ENCODE measurements around the gene NKD2.

DNA sequence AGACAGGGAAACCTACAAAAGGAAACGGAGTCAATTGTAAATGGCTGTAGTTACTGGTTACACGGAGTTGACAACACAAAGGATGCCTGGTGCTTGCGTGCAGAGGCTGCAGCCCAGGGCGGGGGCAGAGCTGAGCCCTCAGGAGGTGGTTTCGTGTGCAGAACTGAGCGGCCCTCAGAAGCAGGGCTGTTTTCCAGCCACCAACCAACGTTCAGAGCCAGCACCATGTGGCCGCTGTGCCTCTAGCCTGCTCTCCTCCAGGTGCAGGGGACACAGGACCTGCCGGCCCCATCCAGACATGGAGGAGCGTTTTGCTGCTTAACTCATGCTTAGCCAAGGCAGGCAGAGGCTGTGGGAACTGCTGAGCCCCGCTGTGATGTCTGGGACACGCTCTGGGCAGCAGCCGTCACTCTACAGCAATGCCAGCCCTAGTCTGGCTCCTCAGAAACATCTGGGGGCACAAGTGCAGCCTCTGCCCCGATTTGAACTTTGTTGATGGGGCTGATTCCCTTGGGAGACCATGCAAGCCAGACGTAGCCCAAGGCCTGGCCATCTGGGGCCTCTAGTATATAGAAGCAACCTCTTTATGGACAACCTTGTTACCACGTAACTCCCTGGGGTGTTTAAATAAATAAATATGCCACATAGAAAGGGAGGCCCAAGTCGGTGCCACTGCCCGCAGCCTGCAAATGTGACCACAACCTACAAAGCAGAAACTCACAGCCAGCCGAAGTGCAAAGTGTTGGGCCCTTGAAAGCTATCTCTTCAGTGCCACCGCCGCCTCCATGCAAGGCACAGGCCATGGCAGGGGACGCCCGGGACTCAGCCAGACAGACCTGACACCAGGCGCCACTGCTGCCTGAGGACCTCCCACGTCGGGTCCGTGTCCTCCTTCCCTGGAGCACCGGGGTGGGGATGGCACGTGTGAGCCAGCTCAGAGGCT, 42.1 kb downstream of the NKD2 start:
- TF ChIP-seq POLR2A (IDR thresholded peaks at IDR 0.05; ENCODE audit: low read length): no peak
- no peak for TF ChIP-seq CHD4 (IDR thresholded peaks at IDR 0.05; ENCODE audit: borderline replicate concordance)
- TF ChIP-seq, protein P1, sequence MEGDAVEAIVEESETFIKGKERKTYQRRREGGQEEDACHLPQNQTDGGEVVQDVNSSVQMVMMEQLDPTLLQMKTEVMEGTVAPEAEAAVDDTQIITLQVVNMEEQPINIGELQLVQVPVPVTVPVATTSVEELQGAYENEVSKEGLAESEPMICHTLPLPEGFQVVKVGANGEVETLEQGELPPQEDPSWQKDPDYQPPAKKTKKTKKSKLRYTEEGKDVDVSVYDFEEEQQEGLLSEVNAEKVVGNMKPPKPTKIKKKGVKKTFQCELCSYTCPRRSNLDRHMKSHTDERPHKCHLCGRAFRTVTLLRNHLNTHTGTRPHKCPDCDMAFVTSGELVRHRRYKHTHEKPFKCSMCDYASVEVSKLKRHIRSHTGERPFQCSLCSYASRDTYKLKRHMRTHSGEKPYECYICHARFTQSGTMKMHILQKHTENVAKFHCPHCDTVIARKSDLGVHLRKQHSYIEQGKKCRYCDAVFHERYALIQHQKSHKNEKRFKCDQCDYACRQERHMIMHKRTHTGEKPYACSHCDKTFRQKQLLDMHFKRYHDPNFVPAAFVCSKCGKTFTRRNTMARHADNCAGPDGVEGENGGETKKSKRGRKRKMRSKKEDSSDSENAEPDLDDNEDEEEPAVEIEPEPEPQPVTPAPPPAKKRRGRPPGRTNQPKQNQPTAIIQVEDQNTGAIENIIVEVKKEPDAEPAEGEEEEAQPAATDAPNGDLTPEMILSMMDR (IDR thresholded peaks at IDR 0.05): no peak
- no peak for TF ChIP-seq JUN (IDR thresholded peaks at IDR 0.05)
- TF ChIP-seq MAFK (IDR thresholded peaks at IDR 0.05; ENCODE audit: partially characterized antibody): no peak
- TF ChIP-seq KDM1A (IDR thresholded peaks at IDR 0.05; ENCODE audit: low read depth): no peak
- TF ChIP-seq MAX (IDR thresholded peaks at IDR 0.05): no peak
- no peak for TF ChIP-seq ZFP36 (IDR thresholded peaks at IDR 0.05; ENCODE audit: borderline replicate concordance, partially characterized antibody)
- TF ChIP-seq CHD2 (IDR thresholded peaks at IDR 0.05; ENCODE audit: low read length, partially characterized antibody): no peak
- TF ChIP-seq, protein P2, sequence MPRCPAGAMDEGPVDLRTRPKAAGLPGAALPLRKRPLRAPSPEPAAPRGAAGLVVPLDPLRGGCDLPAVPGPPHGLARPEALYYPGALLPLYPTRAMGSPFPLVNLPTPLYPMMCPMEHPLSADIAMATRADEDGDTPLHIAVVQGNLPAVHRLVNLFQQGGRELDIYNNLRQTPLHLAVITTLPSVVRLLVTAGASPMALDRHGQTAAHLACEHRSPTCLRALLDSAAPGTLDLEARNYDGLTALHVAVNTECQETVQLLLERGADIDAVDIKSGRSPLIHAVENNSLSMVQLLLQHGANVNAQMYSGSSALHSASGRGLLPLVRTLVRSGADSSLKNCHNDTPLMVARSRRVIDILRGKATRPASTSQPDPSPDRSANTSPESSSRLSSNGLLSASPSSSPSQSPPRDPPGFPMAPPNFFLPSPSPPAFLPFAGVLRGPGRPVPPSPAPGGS (IDR thresholded peaks at IDR 0.05): no peak
- TF ChIP-seq SREBF2 (IDR thresholded peaks at IDR 0.05): no peak
- no peak for TF ChIP-seq SMC3 (IDR thresholded peaks at IDR 0.05)

All from A549 (cell line).